Activated T-cell treated with anti-CD3 and anti-CD28 coated beads for 48 hours (primary cell): ENCODE data around the gene KLHL29.

ENCODE experiments used
- DNase-seq: peaks from one replicate; pipeline ENCODE4 v3.0.0-alpha.2; 2020; ENCODE audit warnings: low read depth

The KLHL29 gene

GRCh38 chr2:23697256-23698075 is 312.5 kb downstream of the KLHL29 start:
- no peak for DNase-seq

- no peak for DNase-seq
Measured at GRCh38 chr2:23698116-23698693, 313.2 kb downstream of the KLHL29 start.

GRCh38 chr2:23698721-23699579 is 314.0 kb downstream of the KLHL29 start:
- no peak for DNase-seq

- DNase-seq: no peak
Measured at GRCh38 chr2:23699580-23699925, 314.6 kb downstream of the KLHL29 start.

- DNase-seq: no peak
Measured at GRCh38 chr2:23700627-23701026, 315.6 kb downstream of the KLHL29 start.

GRCh38 chr2:23703037-23703582 is 318.1 kb downstream of the KLHL29 start:
- DNase-seq: no peak

- DNase-seq: no peak
Measured at GRCh38 chr2:23703583-23704385, 318.8 kb downstream of the KLHL29 start.

GRCh38 chr2:23705771-23706612 is 321.0 kb downstream of the KLHL29 start:
- no peak for DNase-seq

- no peak for DNase-seq
Measured at GRCh38 chr2:23706613-23707078, 321.7 kb downstream of the KLHL29 start.

- DNase-seq: no peak
Measured at GRCh38 chr2:23707096-23707495, 322.1 kb downstream of the KLHL29 start.

- no peak for DNase-seq
Measured at GRCh38 chr2:23708771-23709170, 323.8 kb downstream of the KLHL29 start.

GRCh38 chr2:23709311-23709710 is 324.3 kb downstream of the KLHL29 start:
- DNase-seq: no peak

GRCh38 chr2:23711979-23712755 is 327.2 kb downstream of the KLHL29 start:
- DNase-seq: no peak

GRCh38 chr2:23712756-23713151 is 327.8 kb downstream of the KLHL29 start:
- no peak for DNase-seq

GRCh38 chr2:23713351-23713750 is 328.4 kb downstream of the KLHL29 start:
- DNase-seq: no peak

- no peak for DNase-seq
Measured at GRCh38 chr2:23718931-23719700, 334.1 kb downstream of the KLHL29 start.

- no peak for DNase-seq
Measured at GRCh38 chr2:23719716-23720115, 334.7 kb downstream of the KLHL29 start.

- no peak for DNase-seq
Measured at GRCh38 chr2:23720705-23721453, 335.9 kb downstream of the KLHL29 start.
